ENCODE data around the gene ANKRD27. TPM values are rescaled to one million over a fixed set of nuclear protein-coding genes. Genes with fewer than 3 reads are reported as not detected.

Gene ANKRD27
- polyA plus RNA-seq, 1 experiment = 25.7 TPM

- ChIA-PET CTCF (no interaction called here), POLR2A (interaction anchor here (0.6 kb wide), 1 partner anchor 12 kb away, joined by 13 read pairs; no protein-coding TSS in a partner anchor)
- no peaks in the 10 kb centered on the region for H3K27me3 ChIP-seq (ENCODE audit: control insufficient read depth, insufficient read depth, low read length)
- TF ChIP-seq CTCF (IDR thresholded peaks at IDR 0.05; ENCODE audit: insufficient read depth, low read depth, low read length) = no peak
- DNase-seq (ENCODE audit: low read depth) = no peak
- H3K36me3 ChIP-seq (ENCODE audit: control insufficient read depth, insufficient read depth, low read length) = no peaks in the 10 kb centered on the region
- H3K4me3 ChIP-seq (ENCODE audit: low read depth, low read length) = no peak overlapping the region
Observed at GRCh38 chr19:32558607-32559228, 116.3 kb downstream of the ANKRD27 start.

- CTCF ChIA-PET = no interaction called here
Observed at GRCh38 chr19:32555786-32556185, 119.2 kb downstream of the ANKRD27 start.

DNA sequence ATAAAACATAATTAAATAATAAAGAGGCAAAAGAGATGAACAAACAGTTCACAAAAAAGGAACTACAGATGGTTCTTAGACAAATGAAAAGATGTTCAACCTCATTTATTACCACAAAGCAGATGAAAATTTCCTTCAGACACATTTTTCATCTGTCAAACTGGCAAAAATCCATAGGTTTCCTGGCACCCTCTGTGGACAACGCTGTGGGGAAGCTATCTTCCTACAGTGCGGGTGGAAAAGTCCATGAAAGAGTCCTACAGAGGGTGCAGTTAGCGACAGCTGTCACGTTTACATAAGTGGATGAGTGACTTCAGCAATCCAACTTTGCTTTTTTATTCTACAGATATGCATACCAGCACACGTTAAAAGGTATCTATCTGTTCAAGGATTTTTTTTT lies 124.3 kb downstream of the ANKRD27 start:
- no peak for DNase-seq (ENCODE audit: low read depth)
- no peak for TF ChIP-seq CTCF (IDR thresholded peaks at IDR 0.05; ENCODE audit: insufficient read depth, low read depth, low read length)
- ChIA-PET POLR2A (no interaction called here), CTCF (no interaction called here)
- Histone ChIP-seq H3K27me3 (ENCODE audit: control insufficient read depth, insufficient read depth, low read length) (no peaks in the 10 kb centered on the region), H3K36me3 (ENCODE audit: control insufficient read depth, insufficient read depth, low read length) (no peaks in the 10 kb centered on the region), H3K4me3 (ENCODE audit: low read depth, low read length) (no peak overlapping the region)

More at GRCh38 chr19:32555786-32556185, 119.2 kb downstream of the ANKRD27 start:
- POLR2A ChIA-PET = no interaction called here
- no peaks in the 10 kb centered on the region for H3K27me3 ChIP-seq (ENCODE audit: control insufficient read depth, insufficient read depth, low read length)
- no peak for TF ChIP-seq CTCF (IDR thresholded peaks at IDR 0.05; ENCODE audit: insufficient read depth, low read depth, low read length)
- H3K36me3 ChIP-seq (ENCODE audit: control insufficient read depth, insufficient read depth, low read length) = no peaks in the 10 kb centered on the region
- no peak overlapping the region for H3K4me3 ChIP-seq (ENCODE audit: low read depth, low read length)
- DNase-seq (ENCODE audit: low read depth) = no peak

Small RNA genes within 50 kb of the gene (small RNA-seq; reads per million reads assigned to genes)
- gene RN7SL789P (ENCODE audit: insufficient read length, low read depth, low replicate concordance) = not detected
- not detected for gene SNORA68B (ENCODE audit: insufficient read length, low read depth, low replicate concordance)

Other genes starting within 250 kb of the ANKRD27 start
- gene PDCD5, start 94.0 kb downstream of the ANKRD27 start, polyA plus RNA-seq (2011; rRNA removed) = 66.9 and 92.0 TPM in 2 replicates
- 0.11 and 0.12 TPM in 2 replicates for gene RGS9BP, start 668 bp upstream of the ANKRD27 start, polyA plus RNA-seq (2011; rRNA removed)
- 4.7 and 5.9 TPM in 2 replicates for gene NUDT19, start 16.6 kb upstream of the ANKRD27 start, polyA plus RNA-seq (2011; rRNA removed)
- 0.04 TPM in 1 of 2 replicates, not detected in the other for gene TDRD12, start 44.6 kb upstream of the ANKRD27 start, polyA plus RNA-seq (2011; rRNA removed)
- gene SLC7A9, start 194.6 kb upstream of the ANKRD27 start, polyA plus RNA-seq (2011; rRNA removed) = not detected in 2 replicates